DMS53 (cell line): ENCODE results near the gene CHN2.

Experiments used
- DNase-seq: peaks from one replicate; lab custom pipeline; 2025; lab: John Stamatoyannopoulos, UW

The CHN2 gene

GRCh38 chr7:29310625-29311024, 116.0 kb downstream of the CHN2 start:
- no peak for DNase-seq

DNA sequence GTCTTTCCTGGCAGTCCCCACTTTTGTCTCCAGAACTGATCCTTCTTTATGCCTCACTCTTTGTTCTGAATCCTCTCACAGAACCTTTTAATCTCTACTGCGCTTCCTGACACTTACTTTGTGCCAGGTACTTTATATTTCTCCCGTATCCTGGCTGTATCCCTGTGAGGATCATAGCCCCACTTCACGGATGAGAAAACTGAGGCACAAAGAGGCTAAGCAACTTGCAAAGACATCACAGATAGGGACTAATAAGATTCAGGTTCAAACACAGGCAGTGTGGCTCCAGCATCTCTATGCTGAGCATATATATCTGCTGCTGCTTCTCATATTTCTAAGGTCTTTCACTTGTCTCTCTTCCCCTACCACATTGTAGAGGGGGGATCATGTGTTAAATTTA, 116.7 kb downstream of the CHN2 start:
- DNase-seq: no peak

DNA sequence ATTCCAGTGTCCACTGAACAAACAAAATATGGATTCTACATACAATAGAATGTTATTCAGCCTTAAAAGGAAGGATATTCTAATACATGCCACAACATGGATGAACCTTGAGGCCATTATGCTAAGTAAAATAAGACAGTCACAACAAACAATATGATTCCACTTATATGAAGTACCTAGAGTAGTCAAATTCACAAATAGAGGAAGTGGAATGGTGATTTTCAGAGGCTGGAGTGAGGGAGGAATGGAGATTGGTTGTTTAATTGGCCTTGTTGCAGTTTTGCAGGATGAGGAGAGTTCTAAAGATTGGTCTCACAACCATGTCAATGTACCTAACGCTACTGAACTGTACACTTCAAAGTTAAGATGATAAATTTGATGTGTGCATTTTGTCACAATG, 119.6 kb downstream of the CHN2 start:
- no peak for DNase-seq

DNA sequence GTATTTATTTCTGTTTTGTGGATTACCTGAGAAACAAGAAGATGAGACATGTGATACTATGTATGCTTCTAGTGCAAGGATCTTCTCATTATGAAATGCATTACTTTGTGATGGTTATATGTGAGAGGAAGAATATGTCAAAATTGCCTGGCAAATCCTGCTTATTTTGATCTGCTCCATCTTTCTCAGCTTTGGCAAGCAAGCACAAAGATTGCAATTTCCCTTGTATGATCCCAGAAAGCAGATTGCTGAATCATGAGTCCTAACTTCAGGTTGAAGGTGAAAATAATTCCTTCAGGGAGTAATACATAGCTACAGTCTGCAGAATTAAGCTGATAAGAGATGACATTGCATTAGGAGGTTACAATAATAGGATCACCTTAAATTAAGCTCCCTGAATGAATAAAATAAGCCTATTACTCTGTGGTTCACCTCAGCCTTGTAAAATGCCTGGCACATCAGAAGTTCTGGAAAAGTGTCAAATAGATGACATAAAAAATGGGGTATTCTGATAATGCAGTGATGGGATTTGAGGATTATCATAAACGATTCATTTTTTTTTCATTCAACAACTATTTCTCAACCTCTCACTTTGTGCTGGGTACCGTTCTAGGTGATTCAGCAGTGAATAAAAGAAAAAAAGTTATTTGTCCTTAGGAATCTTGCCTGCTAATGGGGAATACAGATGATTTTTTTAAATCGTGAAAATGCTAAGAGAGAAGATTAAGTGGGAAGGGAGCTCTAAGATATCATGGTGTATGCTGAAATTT, 120.7 kb downstream of the CHN2 start:
- DNase-seq: no peak

GRCh38 chr7:29315892-29316270, 121.3 kb downstream of the CHN2 start:
- DNase-seq: no peak

GRCh38 chr7:29316926-29317325, 122.4 kb downstream of the CHN2 start:
- no peak for DNase-seq

GRCh38 chr7:29318853-29319718, 124.5 kb downstream of the CHN2 start:
- DNase-seq: no peak

DNA sequence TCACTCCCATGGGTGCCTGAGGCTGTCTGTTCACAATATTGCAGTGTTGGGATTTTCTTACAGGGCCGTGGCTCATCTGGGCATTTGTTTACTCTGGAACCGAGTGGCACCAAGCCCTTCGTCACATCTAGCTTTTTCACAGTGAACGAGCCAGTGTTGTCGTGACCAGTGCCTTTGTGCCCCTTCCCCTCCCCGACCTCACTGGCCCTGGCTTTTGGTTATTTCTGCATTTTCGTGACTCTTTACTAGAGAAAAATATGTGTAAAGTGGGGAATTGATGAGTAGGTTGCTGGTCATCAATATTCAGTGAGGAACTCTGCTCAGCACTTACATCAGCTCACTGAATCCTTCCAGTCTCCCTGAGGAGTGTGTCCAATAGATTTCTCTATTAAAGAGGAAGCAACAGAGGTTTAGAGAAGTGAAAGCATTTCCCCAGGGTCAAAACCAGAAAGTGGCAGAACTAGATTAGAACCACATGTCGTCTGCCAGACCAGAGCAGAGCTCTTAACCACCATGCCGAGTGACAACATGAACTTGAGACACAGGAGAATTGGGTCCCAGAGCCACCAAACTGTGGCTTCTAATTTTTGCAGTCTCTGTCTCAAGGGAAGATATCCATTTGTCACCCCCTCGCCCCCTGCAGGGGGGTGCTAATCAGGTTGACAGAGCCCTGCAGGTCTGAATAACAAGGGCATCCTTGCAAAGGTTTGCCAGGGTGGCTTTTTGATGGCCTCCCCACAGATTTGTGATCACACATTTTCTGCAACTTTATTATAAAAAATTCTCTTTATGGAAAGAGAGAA, 125.3 kb downstream of the CHN2 start:
- no peak for DNase-seq

DNA sequence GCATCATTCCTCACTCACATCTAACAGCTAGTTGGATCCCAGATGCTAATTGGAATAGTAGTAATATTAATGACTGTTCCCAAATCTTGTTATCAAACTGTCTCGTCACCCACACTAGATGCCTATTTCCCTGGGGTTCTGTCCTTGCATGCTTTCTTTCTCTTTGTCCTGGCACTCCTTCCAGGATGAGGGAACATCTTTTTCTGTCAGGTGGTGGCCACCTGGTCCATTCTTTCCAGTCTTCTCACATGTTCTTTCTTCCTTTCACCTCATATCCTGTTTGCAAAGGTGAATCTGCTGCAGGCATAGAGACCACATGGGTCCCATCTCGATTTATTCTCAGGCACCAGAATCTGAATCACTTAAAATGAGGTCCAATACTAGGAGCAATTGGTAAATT, 126.0 kb downstream of the CHN2 start:
- no peak for DNase-seq

GRCh38 chr7:29322023-29322712, 127.6 kb downstream of the CHN2 start:
- DNase-seq: no peak

GRCh38 chr7:29325476-29325875, 130.9 kb downstream of the CHN2 start:
- no peak for DNase-seq

DNA sequence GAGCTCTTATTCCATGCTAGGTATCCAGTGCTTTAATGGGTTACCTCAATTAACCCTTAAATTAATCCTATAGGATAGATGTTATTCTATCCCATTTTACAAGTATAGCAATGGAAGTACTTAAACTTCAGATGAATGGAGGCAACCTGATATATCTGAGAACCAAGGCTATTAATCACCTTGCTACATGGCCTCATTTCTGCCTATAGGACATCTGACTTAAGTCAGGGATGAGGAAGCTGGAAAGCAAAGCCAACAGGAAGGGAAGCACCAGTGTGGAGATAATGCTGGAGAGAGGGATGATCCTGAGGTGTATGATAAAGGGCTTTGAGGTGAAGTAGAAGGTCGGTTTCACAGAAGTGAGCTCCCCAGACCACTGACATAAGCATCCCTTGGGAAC, 132.3 kb downstream of the CHN2 start:
- DNase-seq: peak; percentile 38

DNA sequence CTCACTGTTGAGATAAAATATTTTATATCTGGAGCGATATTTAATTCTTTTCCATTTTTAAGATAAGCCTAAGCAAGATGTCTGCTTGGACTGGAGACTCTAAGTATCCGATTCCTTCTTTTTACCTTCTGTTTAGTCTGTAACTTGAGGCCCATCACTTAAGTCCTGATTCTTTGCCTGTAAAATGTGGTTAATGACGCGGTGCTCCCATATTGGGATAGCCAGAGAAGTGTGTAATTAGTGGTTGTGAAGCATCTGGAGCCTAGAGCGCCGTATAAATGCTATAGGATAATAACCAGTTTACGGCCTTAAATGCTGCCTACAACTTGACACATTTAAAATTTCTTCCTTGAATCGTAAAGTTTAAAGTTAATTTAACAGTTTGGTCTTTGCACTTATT, 132.9 kb downstream of the CHN2 start:
- no peak for DNase-seq

GRCh38 chr7:29328045-29328444, 133.5 kb downstream of the CHN2 start:
- peak; percentile 34 for DNase-seq

DNA sequence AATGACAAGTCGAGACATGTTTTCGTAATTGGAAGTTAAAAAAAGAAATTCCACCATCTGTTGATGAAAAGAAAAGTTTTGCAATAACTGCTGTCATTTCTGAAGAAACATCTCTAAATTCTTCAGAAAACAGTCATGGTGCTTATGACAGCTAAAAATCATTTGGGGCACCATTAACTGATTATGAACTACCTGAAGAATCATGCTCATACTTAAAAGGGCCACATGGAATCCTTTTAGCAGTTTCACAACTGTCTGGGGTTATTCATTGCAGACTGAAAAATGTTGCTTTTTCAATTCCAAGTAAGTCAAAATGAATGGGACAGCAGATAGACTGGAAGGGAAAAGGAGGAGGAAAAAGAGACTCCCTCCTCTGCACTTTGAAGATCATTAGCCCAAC, 134.2 kb downstream of the CHN2 start:
- DNase-seq: no peak

DNA sequence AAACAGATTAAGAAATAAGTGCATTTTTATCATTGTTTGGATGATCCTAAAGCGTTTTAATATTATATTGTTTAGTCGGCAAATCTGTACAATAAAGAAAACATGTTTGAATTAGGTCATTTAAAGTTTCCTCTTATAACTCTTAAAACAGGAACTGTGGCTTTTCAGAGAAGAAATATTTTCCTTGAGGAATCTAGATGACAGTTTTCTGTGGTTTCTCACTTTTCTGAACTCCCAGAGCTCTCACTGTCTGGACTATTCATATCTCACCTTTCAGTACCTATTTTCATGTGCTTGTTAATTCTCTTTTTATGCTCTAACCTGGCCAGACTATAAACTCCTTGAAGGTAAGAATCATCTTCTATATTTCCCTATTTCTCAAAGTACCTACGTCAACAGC, 135.1 kb downstream of the CHN2 start:
- DNase-seq: no peak

DNA sequence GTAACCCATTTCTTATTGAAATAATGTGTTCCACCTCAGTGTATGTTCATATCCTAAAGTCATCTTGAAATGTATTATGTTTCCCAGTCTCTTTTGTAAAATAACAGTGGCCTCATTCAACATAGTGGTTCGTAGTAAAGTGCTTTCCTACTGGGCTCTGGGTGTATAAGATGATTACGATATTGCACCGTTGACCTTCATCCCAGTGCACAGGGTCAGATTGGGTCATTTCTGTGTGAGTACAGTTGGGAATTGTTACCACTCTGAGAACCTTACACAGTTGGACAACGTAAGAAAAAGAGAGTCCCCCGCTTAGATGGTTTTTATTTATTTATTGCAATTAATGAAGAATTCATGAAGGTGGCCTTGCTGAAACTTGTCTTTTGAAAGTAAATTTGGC, 135.6 kb downstream of the CHN2 start:
- DNase-seq: no peak

GRCh38 chr7:29331163-29331562, 136.6 kb downstream of the CHN2 start:
- DNase-seq: no peak

- DNase-seq: peak; percentile 35
Observed at GRCh38 chr7:29332042-29332811, 137.7 kb downstream of the CHN2 start.

DNA sequence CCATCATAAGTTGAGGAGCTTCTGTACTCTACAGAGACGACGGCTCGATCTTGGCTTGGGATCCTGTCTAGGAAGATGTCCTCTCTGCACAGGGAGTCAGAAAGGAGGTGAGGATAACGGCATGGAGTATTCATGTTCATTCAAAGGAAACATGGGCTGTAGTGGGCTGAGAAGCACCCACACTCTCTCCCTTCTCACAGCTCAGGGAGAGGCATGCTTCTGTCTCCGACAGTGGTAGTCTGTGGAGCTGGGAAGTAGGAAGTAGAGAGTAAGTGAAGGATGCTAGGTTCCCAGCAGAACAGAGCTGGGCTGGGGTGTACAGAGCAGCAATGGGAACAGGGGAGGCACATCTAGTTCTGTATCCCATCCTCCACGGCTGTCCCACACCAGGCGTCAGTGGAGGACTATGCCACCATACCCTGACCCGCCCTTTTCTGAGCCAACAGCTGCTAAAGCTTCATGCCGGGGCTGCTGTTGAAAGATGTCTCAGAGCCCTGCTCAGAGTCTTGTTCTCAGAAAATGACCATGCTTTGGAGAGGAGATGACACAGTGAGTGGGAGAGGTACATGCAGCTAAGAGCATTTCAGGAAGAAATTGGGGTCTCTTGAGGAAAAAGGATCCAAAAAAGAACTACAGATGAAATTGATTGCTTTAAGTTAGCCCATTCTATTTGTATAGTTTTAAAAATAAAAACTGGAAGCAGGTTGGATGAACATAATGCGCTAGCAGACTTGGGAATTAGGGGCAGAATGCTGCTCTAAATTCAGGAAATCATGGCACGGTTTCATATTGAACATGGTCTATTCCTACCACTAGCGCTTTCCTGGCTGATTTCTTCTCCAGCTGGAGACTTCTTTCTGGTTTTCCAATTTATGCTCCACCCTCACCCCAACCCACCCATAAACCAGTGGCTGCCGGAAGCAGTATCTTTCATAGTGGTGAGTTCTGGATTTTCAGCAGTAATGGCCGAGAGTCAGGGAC, 138.6 kb downstream of the CHN2 start:
- DNase-seq: peak; percentile 41
